VCaP (cell line): ENCODE results near the gene NBEAL2.

Source experiments
- H3K27ac ChIP-seq: fragments of 450-650 bp; 2 replicates; pipeline ENCODE4 v1.5.1; 2017
- TF ChIP-seq, protein P1 (sequence below): fragments of 450-650 bp; conservative IDR thresholded peaks from 2 replicates; pipeline ENCODE4 v1.5.1; 2017; ENCODE audit warnings: mild to moderate bottlenecking, moderate library complexity

Gene NBEAL2

DNA sequence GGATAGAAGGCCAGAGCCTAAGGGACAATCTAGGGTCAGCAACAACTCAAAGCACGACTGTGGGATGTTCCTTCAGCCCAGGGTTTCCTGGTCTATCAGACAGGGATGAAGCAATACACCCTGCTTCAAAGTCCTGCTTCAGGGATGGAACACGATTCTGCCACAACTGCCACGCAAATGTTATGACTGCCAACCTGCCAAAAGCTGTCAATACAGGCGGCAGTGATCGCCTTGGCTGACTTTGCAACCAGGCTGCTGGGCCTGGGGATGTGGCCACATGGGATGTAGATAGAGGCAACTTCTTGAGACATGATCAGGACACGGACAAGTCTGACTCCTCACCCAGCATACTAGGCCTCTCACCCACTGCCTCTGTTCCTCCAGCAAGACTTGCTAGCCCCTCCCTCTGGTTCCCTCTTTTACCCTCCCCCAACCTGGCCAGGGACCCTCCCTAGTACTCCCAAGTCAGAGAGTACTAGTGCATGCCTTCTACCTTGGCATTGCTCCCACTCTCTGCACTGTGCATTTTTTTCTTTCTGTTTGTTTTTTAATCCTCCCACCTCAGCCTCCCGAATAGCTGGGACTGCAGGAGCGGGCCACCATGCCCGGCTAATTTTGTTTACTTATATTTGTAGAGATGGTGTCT, 10.6 kb upstream of the NBEAL2 start:
- peak overlapping the region; percentile 84 for H3K27ac ChIP-seq

DNA sequence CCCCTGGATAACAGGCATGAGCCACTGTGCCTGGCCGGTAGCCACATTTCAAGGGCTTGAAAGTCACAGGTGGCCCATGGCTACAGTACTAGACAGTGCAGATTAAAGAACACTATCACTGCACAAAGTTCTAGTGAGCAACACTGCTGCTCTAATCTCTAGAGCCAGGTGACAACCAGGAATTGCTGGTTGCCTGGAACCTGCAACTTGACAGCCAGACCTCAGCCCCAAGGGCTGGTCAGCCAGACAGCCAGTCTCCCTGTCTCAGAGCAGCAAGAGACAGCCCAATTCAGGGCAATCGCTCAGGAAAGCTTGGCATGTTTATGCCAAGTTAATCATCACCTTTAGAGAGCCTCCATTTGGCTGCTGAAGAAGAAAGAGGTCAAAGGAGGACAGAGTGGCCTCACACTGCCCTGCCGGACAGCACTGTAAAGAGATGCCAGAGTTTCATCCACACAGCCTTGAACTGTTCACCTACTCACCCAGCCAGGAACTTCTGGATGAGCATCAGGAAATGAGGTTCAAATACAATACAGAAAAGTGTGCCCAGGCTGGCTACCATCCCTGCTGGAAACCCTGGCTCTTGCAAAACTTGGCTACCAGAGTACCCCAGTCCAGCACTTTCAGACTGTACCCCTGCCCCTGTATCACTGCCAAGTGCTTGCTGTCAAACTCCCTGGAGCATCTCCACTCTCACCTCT, 8.9 kb upstream of the NBEAL2 start:
- peak overlapping the region; percentile 84 for H3K27ac ChIP-seq
- TF ChIP-seq, protein P1, sequence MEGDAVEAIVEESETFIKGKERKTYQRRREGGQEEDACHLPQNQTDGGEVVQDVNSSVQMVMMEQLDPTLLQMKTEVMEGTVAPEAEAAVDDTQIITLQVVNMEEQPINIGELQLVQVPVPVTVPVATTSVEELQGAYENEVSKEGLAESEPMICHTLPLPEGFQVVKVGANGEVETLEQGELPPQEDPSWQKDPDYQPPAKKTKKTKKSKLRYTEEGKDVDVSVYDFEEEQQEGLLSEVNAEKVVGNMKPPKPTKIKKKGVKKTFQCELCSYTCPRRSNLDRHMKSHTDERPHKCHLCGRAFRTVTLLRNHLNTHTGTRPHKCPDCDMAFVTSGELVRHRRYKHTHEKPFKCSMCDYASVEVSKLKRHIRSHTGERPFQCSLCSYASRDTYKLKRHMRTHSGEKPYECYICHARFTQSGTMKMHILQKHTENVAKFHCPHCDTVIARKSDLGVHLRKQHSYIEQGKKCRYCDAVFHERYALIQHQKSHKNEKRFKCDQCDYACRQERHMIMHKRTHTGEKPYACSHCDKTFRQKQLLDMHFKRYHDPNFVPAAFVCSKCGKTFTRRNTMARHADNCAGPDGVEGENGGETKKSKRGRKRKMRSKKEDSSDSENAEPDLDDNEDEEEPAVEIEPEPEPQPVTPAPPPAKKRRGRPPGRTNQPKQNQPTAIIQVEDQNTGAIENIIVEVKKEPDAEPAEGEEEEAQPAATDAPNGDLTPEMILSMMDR: no peak

More for the DNA sequence above, 10.6 kb upstream of the NBEAL2 start:
- TF ChIP-seq, protein P1: no peak

DNA sequence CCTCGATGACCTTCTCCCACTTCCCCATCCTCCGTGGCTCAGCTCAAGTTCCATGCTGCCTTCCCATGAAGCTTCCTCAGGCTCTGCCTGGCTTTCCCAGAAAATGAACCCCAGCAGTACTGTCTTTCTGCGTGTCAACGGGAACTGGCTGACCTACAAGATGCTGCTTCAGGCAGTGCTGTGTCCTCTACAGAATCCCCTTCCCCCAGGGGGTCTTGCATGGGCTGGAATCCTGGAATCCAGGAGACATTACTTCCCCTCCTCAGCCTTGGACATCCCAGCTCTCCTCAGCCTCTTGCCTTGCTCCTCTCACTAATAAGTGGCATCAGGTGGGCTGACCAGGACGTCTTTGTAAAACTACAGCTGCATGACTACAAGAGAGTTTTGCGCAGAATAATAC, 8.3 kb upstream of the NBEAL2 start:
- H3K27ac ChIP-seq: peak overlapping the region; percentile 84
- TF ChIP-seq, protein P1: no peak

DNA sequence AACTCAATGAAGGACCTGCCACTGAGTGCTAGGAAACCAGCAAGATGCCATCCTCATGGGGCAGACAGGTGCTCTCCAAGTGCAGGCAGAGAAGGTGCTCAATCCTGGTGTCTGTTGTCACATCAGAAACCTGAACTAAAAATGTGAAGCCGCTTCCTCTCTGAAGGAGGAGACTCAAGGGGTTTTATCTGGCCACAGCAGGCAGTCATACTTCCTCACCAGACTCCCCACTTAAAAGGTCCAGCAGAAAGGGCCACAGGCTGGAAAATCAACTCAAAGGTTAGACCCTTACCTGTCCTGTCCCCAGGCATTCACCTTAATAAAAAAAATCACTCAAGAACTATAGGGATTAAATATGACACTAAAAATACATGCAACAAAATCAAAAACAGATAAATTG, 7.7 kb upstream of the NBEAL2 start:
- peak overlapping the region; percentile 84 for H3K27ac ChIP-seq
- TF ChIP-seq, protein P1: no peak

DNA sequence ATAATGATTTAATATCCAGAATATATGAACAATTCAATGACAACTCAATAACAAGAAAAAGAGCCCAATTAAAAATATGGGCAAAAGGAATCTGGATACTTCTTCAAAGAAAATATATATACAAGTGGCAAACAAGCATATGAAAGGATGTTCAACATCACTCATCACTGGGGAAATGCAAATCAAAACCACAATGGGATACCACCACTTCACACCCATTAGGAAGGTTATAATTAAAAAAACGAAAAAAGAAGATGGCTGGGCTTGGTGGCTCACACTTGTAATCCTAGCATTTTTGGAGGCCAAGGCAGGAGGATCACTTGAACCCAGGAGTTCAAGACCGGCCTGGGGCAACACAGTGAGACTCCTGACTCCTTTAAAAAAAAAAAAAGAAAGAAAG, 7.1 kb upstream of the NBEAL2 start:
- TF ChIP-seq, protein P1: no peak
- H3K27ac ChIP-seq: peak overlapping the region; percentile 84; the same call in 1 of the 2 replicates

DNA sequence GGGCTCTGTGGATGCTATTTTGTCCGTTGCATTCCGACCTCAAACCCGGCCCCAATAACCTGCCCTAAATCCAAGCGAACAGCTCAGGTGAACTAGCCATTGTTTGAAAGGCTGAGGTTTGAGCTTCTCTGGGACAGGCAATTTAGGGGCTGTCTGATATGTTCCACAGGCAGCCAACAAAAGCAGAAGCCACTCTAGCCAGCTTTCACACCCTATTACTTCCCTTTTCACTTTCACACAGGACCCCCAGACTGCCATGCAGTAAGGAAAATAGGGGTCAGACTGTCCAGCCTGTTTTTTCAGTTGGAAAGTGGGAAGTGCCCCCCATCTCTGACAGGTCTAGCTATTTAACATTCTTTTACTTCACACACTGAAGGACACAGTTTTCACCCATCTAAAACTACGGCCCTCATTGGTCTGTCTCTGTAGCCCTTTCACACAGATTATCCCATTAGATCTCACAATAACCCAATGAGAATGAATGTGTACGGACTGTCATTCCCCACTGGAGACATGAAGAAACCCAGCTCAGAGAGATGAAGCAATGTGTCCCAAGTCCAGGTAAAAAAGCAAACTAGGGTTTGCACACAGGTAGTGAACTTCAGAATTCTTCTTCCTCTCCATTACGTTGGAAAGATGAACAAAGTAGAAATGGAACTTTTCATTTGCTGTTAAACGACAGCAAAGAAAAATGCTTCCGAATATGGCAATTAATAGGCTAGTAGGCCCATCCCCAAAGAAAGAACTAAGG, 4.9 kb upstream of the NBEAL2 start:
- TF ChIP-seq, protein P1: no peak
- peak overlapping the region; percentile 91; the same call in 1 of the 2 replicates for H3K27ac ChIP-seq
